Pancreas (tissue), 10 donors: ENCODE measurements around the gene EGLN1. TPM values are rescaled to one million over a fixed set of nuclear protein-coding genes. Genes with fewer than 3 reads are reported as not detected.

Experiments
- ATAC-seq, 4 donors: fragments of 200-7000 bp; cut with Tn5 transposase; one replicate each; pipeline versions ENCODE4 v1.8.0 to v1.9.1; 2020; ENCODE audit warnings: mild to moderate bottlenecking in 4 of 4, moderate library complexity in 4 of 4
- DNase-seq, 6 donors: peaks; one replicate each; pipeline ENCODE4 v3.0.0-alpha.2; 2020
- FAIRE-seq: peaks from 2 replicates; lab custom pipeline; 2012; peaks lifted over from hg19 to GRCh38; lab: Jason Lieb, UNC
- H3K27ac ChIP-seq, 4 donors: fragments of 200-600 bp; sonication (generic); 1 replicate in 3 of 4; 2 replicates in 1 of 4; pipeline versions ENCODE4 v1.5.0 to v1.8.0; 2020
- H3K27me3 ChIP-seq, 4 donors: fragments of 200-600 bp; one replicate each; pipeline ENCODE4 v1.8.0; 2021
- H3K36me3 ChIP-seq, 3 donors: fragments of 200-600 bp; sonication (generic) in 1 of 3; one replicate each; pipeline versions ENCODE4 v1.5.0 to v1.8.0; 2020 to 2021
- H3K4me1 ChIP-seq, 3 donors: fragments of 200-600 bp; one replicate each; pipeline ENCODE4 v1.8.0; 2021
- H3K4me3 ChIP-seq, 4 donors: fragments of 200-600 bp; sonication (generic) in 2 of 4; one replicate each; pipeline versions ENCODE4 v1.5.0 to v1.8.0; 2020 to 2021
- H3K9me3 ChIP-seq, 4 donors: fragments of 200-600 bp; one replicate each; pipeline ENCODE4 v1.8.0; 2021
- WGBS, 2 donors: extraction: QIAGEN DNeasy Blood & Tissue Kit; methylation state at CpG; one replicate each; pipeline ENCODE4 v1.1.7; 2013; 5-methylcytosine and 5-hydroxymethylcytosine counted together
- intact Hi-C, 3 donors: fragments of 100-400 bp; cut with DNase I; formaldehyde crosslinking; loops; one replicate each; pipeline versions ENCODE4 v1.11.1 to v1.14.2; 2022
- polyA plus RNA-seq, 2 donors: library from polyadenylated mRNA; stranded (reverse); fragments of 200-250 nt; gene quantifications; one replicate each; pipeline ENCODE4 v1.2.3, GENCODE V29; 2013
- total RNA-seq, 6 donors: library from RNA; stranded (reverse); fragmentation: NEBNext Ultra II Directional in 4 of 6; extraction: Animal tissue kit (Norgen Biotek cat#: 25700) in 4 of 6; gene quantifications; one replicate each; pipeline versions ENCODE4 v1.2.1 to v1.2.4, GENCODE V29; 2021 to 2023
- TF ChIP-seq, protein P1 (sequence below), 4 donors: fragments of 200-600 bp; sonication (generic) in 3 of 4; IDR thresholded peaks; one replicate each; pipeline versions ENCODE4 v1.5.0 to v1.8.0; 2021; ENCODE audit warnings: antibody characterized with exemption in 4 of 4
- donor health status: healthy with polysubstance abuse.
- donor health status: DM: no; HTN: no; CAD: no; lungs with moderate emphysema.
- donor health status: DM: no; HTN: no; CAD: no.
- donor health status: control.
- donor health status: control.
- donor health status: Bipolar disorder and iron deficiency.
- donor health status: DM: yes; HTN: yes; CAD: no.
- donor health status: DM: no; HTN: no; CAD: no.
- donor health status: DM: no; HTN: no; CAD: no.
- donor health status: DM: yes; HTN: yes; CAD: no.

The EGLN1 gene
- total and polyA plus RNA-seq, 8 donors, result 6.8 to 27.0 (median 16.7) TPM

DNA sequence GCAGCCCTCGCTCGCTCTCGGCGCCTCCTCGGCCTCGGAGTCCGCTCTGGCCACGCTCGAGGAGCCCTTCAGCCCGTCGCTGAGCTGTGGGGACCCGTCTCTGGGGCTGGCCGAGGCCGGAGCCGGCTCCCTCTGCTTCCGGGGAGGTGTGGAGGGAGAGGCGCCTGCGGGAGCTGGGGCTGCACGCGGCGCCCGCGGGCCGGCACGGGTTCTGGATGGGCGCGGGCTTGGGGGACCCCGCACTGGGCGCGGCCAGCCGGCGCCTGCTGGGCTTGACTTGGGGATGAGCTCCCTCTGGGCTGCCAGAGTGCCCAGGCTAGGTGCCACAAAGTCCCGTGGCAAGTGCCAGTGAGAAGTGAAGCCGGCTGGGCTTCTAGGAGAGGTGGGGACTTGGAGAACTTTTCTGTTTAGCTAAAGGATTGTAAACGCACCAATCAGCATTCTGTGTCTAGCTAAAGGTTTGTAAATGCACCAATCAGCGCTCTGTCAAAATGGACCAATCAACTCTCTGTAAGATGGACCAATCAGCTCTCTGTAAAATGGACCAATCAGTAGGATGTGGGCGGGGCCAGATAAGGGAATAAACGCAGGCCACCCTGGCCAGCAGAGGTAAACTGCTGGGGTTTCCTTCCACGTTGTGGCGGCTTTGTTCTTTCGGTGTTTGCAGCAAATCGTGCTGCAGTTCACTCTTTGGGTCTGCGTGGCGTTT lies 104.6 kb downstream of the EGLN1 start:
- WGBS, 2 donors, result 93% methylated on average over 42 to 44 of the region's 44 CpGs
- FAIRE-seq (no peak), DNase-seq (no peak), ATAC-seq (no peak)
- H3K27me3 ChIP-seq, result no peaks in the 10 kb centered on the region
- no peaks in the 10 kb centered on the region for H3K36me3 ChIP-seq
- no peak overlapping the region for H3K27ac ChIP-seq
- no peak overlapping the region for H3K4me3 ChIP-seq
- H3K9me3 ChIP-seq, result no peaks in the 10 kb centered on the region
- H3K4me1 ChIP-seq, result no peaks in the 10 kb centered on the region
- intact Hi-C loops, result no loop called here
- TF ChIP-seq, protein P1, sequence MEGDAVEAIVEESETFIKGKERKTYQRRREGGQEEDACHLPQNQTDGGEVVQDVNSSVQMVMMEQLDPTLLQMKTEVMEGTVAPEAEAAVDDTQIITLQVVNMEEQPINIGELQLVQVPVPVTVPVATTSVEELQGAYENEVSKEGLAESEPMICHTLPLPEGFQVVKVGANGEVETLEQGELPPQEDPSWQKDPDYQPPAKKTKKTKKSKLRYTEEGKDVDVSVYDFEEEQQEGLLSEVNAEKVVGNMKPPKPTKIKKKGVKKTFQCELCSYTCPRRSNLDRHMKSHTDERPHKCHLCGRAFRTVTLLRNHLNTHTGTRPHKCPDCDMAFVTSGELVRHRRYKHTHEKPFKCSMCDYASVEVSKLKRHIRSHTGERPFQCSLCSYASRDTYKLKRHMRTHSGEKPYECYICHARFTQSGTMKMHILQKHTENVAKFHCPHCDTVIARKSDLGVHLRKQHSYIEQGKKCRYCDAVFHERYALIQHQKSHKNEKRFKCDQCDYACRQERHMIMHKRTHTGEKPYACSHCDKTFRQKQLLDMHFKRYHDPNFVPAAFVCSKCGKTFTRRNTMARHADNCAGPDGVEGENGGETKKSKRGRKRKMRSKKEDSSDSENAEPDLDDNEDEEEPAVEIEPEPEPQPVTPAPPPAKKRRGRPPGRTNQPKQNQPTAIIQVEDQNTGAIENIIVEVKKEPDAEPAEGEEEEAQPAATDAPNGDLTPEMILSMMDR (IDR thresholded peaks at IDR 0.05), result no peak

DNA sequence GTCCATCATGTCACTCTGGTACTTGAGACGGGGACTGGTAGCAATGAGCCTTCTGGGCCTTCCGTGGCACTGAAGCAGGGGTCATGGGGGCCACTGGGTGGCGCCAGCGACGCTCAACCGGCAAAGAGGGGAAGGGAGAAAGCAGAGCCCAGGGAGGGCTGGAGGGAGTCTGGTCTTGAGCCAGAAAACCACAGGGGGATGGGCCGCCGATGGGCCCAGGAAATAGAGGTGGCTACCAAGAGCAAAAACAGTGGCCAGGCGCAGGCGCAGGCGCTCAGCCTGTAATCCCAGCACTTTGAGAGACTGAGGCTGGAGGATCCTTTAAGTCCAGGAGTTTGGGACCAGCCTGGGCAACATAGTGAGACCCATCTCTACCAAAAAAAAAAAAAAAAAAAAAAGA lies 106.2 kb downstream of the EGLN1 start:
- H3K36me3 ChIP-seq, result no peaks in the 10 kb centered on the region
- FAIRE-seq (no peak), ATAC-seq (peak in 3 of 4 donors; percentile 76 to 83 (median 78)), DNase-seq (peak in 4 of 6 donors; percentile 13 to 73 (median 30))
- H3K4me1 ChIP-seq, result no peaks in the 10 kb centered on the region
- WGBS, 2 donors, result 35 to 50% methylated on average over 10 to 11 of the region's 11 CpGs
- no peaks in the 10 kb centered on the region for H3K9me3 ChIP-seq
- no peak overlapping the region for H3K27ac ChIP-seq
- no peak overlapping the region for H3K4me3 ChIP-seq
- no peaks in the 10 kb centered on the region for H3K27me3 ChIP-seq
- intact Hi-C loops, result no loop called here
- TF ChIP-seq, protein P1 (IDR thresholded peaks at IDR 0.05), result peak; percentile 11 to 42 (median 22)

Other genes starting within 250 kb of the EGLN1 start
- gene GNPAT, start 181.1 kb downstream of the EGLN1 start, total RNA-seq, result 10 to 100 TPM; 17.4 to 24.6 (median 19.7) TPM
- gene GNPAT, start 181.1 kb downstream of the EGLN1 start, polyA plus RNA-seq, result 10 to 100 TPM; 24.7 to 34.4 TPM
- 1 to 10 TPM; 5.1 to 8.5 (median 6.8) TPM for gene EXOC8, start 84.4 kb downstream of the EGLN1 start, total RNA-seq
- 1 to 10 TPM; 2.4 to 4.6 TPM for gene EXOC8, start 84.4 kb downstream of the EGLN1 start, polyA plus RNA-seq
- gene SPRTN, start 84.0 kb downstream of the EGLN1 start, total RNA-seq, result 1 to 10 TPM; 2.7 to 5.6 (median 3.7) TPM
- gene SPRTN, start 84.0 kb downstream of the EGLN1 start, polyA plus RNA-seq, result 1 to 10 TPM; 2.2 to 2.6 TPM
- 10 to 100 TPM in 4 of 6 donors, 1 to 10 TPM in 2; 8.4 to 18.2 (median 15.0) TPM for gene TSNAX, start 106.4 kb upstream of the EGLN1 start, total RNA-seq
- gene TSNAX, start 106.4 kb upstream of the EGLN1 start, polyA plus RNA-seq, result 10 to 100 TPM in 1 of 2 donors, 1 to 10 TPM in 1; 5.1 to 16.4 TPM
- 1 to 10 TPM in 5 of 6 donors, under 1 TPM in 1; 0.91 to 6.6 (median 2.2) TPM for gene DISC1, start 204.5 kb upstream of the EGLN1 start, total RNA-seq
- under 1 TPM; 0.42 to 0.91 TPM for gene DISC1, start 204.5 kb upstream of the EGLN1 start, polyA plus RNA-seq